GM10266 (cell line): ENCODE data around the gene MTHFSD.

Experiments used
- DNase-seq: peaks from one replicate; pipeline ENCODE4 v3.0.0; 2012; ENCODE audit errors: extremely low spot score
- TF ChIP-seq, protein P1 (sequence below): IDR thresholded peaks from 2 replicates; pipeline ENCODE4 v1.5.1; 2012; ENCODE audit warnings: mild to moderate bottlenecking, low read depth; ENCODE audit not compliant: control insufficient read depth, insufficient read depth; ENCODE audit errors: missing control alignments

The MTHFSD gene

DNA sequence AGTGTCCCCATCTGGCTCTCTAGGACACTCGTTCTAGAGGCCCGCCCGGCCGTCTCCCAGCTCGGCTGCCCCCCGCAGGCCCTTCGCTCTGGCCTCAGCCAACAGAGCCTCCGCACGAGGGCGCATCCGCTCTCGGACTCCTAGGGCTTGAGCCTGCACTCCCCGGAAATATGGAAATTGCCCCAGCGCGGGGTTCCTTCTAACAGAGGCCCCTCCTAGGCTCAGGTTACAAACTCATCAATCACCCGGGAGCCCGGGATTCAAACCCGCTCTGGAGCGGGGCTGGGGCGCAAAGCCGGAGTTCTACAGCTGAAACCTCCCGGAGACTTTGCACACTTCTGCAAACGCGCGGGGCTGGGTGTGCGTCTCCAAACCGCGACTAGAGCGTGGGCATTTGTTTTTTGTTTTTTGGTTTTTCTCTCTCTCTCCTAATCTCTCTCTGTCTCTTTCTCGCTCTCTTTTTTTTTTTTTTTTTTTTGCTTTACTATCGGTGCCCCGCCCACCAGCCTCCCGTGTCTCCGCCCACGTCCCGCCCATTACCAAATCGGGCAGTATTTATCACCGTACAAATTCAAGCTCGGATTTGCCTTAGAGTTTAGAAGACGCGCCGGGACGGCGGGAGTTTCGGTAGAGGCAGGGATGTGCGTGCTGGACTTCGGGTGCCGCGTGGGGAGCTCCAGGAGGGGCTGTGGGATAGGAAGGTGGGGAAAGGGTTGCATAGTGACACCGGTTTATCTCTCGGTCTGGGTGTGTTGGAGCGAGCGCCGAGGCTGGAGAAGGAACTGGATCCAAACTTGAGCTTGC is 20.9 kb upstream of the MTHFSD start:
- TF ChIP-seq, protein P1, sequence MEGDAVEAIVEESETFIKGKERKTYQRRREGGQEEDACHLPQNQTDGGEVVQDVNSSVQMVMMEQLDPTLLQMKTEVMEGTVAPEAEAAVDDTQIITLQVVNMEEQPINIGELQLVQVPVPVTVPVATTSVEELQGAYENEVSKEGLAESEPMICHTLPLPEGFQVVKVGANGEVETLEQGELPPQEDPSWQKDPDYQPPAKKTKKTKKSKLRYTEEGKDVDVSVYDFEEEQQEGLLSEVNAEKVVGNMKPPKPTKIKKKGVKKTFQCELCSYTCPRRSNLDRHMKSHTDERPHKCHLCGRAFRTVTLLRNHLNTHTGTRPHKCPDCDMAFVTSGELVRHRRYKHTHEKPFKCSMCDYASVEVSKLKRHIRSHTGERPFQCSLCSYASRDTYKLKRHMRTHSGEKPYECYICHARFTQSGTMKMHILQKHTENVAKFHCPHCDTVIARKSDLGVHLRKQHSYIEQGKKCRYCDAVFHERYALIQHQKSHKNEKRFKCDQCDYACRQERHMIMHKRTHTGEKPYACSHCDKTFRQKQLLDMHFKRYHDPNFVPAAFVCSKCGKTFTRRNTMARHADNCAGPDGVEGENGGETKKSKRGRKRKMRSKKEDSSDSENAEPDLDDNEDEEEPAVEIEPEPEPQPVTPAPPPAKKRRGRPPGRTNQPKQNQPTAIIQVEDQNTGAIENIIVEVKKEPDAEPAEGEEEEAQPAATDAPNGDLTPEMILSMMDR, result peak; percentile 52

DNA sequence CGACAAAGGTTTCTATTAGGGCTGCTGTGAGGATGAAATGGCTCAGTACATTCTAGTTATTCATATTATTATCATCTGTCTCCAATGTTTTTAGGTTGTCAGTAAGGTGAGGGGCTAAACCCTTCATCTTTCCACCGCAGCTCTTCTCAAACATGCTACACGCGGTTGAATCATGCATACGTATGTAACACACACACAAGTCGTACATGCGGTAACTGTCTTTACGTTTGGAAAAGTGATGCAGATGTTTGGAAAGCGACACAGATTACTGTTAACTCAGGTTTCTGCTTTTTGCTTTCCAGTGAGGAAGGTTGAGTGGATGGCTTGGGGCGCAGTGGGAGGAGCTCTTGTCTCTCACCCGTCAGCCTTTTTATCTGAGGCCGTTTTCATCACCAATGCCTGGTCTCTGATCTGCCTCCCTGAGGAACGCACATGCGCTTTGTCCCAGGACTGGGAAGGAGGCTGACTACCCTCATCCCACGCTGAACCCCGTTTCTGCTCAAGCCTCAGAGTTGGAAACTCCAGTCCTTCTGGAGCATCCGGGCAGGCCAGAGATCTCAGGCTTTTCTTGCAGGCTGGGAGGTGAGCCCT is 20.2 kb upstream of the MTHFSD start:
- TF ChIP-seq, protein P1, result no peak
- DNase-seq, result no peak

More for the DNA sequence above, 20.9 kb upstream of the MTHFSD start:
- peak; percentile 66 for DNase-seq

DNA sequence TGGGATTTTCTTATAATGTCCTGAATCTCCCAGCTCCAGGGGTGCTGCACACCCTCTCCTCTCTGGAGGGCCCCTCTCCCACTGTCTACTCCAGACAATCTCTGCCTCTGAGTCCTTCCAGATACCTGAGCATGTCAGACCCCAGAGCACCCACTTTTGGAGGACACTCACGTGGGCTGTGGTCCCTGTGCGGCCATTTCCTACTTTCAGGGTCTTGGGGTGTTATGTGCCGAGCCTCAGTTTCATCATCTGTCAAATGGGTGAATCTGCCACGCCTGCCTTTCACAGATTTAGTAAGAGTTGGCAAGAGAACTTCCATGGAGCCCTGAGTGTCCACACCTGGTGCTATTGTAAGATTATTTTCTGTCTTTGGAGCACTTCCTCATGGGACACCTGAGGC is 19.6 kb upstream of the MTHFSD start:
- DNase-seq, result no peak
- TF ChIP-seq, protein P1, result no peak

DNA sequence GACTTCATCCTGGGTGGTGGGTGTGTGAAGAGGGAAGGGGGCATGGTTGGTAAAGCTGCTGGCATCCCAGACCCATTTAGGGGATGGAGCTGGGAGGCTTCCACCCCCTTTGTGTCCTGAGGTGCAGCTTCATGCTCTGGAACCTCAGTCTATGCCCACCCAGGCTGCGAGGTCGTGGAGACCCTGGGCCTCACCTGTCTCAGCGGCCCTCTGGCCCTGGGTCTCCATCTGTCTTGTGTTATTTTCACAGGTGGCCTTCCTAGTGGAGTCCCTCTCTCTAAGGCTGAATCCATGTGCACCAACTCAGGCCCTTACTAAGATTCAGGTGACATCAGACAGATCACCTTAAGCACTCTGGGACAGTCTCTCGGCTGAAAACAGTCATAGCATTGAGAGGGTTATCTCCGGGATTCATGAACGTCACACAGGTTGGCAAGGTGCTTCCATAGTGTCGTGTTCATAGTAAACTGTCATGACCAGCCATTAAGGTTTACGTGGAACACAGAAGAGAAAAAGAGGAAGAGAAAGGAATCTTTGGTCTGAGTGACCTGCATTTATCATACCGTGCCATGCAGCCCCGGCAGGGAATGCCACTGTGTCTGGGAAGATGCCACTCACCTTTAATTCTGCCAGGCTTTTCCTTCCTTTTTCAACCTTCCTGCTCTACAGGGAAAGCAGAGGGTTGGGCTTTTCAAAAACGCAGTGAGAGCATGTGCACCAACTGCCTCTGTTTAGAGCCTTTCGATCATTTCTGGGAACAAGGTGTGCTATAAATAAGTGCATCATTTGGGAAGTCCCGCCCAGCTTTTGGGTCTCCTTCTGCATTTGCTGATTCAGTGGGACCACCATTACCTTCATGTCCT is 18.8 kb upstream of the MTHFSD start:
- DNase-seq, result no peak
- TF ChIP-seq, protein P1, result no peak

DNA sequence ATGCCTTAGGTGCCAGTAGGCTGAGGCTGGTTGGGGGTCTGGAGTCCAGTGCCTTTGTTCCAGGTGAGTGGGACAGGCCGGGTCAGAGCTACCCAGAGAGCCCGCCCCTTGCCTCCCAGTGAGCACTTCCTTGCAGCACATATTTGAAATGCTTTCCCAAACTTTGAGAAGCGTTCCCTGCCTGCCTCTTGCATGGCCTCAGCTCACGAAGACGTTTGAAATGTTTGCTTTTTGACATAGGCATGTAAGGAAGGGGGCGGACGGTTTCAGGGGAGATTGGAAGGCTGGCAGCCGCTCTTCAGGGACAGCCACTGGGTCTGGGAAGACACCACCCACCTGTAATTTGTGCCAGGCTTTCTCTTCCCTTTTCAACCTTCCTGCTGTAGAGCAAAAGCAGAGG is 18.2 kb upstream of the MTHFSD start:
- TF ChIP-seq, protein P1, result no peak
- no peak for DNase-seq

DNA sequence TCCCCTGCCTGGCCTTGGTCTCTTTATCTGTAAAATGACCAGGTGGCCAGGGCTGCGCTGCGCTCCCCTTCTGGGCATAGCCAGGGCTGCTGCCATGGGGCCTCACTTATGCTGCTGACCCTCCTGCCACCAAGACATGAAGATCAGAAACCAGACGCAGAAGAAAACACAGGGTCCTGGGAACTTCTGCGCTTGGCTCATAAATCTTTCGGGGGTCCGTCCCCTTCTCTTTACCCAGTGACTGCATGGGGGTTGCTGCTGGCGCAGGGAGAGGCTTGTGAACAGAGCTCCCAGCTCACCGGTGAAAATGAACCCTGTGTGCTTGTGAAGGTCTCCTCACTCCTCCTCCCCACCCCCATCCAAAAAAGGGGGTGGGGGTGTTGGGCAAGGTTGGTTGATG is 17.6 kb upstream of the MTHFSD start:
- TF ChIP-seq, protein P1, result no peak
- DNase-seq, result no peak
